SU-DHL-6 (cell line): ENCODE data around the gene MECR.
A peak's percentile ranks its signal among the peaks of the same experiment; 100 is the strongest.

Experiments used
- H2AFZ ChIP-seq: fragments of 200-600 bp; sonication (generic); 2 replicates; pipeline ENCODE4 v1.6.1; 2014; ENCODE audit warnings: low read depth, mild to moderate bottlenecking, moderate library complexity, mixed read lengths, antibody characterized with exemption, low read length; ENCODE audit not compliant: severe bottlenecking
- H3F3A ChIP-seq: fragments of 200-600 bp; shearing (Covaris generic); 2 replicates; pipeline ENCODE4 v1.6.0; 2016; ENCODE audit warnings: antibody characterized with exemption, mild to moderate bottlenecking; ENCODE audit not compliant: insufficient read depth
- H3K27ac ChIP-seq: fragments of 200-600 bp; sonication (generic); 2 replicates; pipeline ENCODE4 v1.5.1; 2016; ENCODE audit warnings: low read depth, mild to moderate bottlenecking, low read length, moderate library complexity, mixed read lengths
- H3K27me3 ChIP-seq: fragments of 200-600 bp; sonication (generic), shearing (Covaris generic); 2 replicates; pipeline ENCODE4 v1.6.0; 2014; ENCODE audit warnings: mild to moderate bottlenecking, low read length
- H3K36me3 ChIP-seq: fragments of 200-600 bp; sonication (generic); 2 replicates; pipeline ENCODE4 v1.6.1; 2014; ENCODE audit warnings: mild to moderate bottlenecking, low read length, mixed read lengths
- H3K4me2 ChIP-seq: fragments of 300-600, 200-600 bp; shearing (Covaris generic), sonication (generic); 2 replicates; pipeline ENCODE4 v1.6.0; 2014; ENCODE audit warnings: low read length, low read depth, mild to moderate bottlenecking; ENCODE audit not compliant: poor library complexity, severe bottlenecking
- H3K4me3 ChIP-seq: fragments of 200-600 bp; sonication (generic); 2 replicates; pipeline ENCODE4 v1.5.1; 2014; ENCODE audit warnings: antibody characterized with exemption, low read length, mild to moderate bottlenecking, mixed read lengths; ENCODE audit not compliant: insufficient read depth, poor library complexity, severe bottlenecking
- H3K79me2 ChIP-seq: fragments of 200-600 bp; sonication (generic); 2 replicates; pipeline ENCODE4 v1.6.1; 2014; ENCODE audit warnings: mild to moderate bottlenecking, low read length, moderate library complexity; ENCODE audit not compliant: insufficient read depth
- H3K9ac ChIP-seq: fragments of 200-600 bp; sonication (generic); 2 replicates; pipeline ENCODE4 v1.7.0; 2014; ENCODE audit warnings: mild to moderate bottlenecking, low read length
- H3K9me2 ChIP-seq: fragments of 200-600 bp; sonication (generic); replicated peaks from 2 replicates; pipeline ENCODE4 v1.6.1; 2014; ENCODE audit warnings: low read length; ENCODE audit not compliant: insufficient read depth
- H3K9me3 ChIP-seq: fragments of 200-600 bp; sonication (generic); 2 replicates; pipeline ENCODE4 v1.6.1; 2014; ENCODE audit warnings: low read length, mixed read lengths; ENCODE audit not compliant: insufficient read depth
- H4K20me1 ChIP-seq: fragments of 200-600 bp; sonication (generic); 2 replicates; pipeline ENCODE4 v1.6.1; 2014; ENCODE audit warnings: low read depth, mild to moderate bottlenecking, antibody characterized with exemption, low read length, moderate library complexity, mixed read lengths
- EZH2phosphoT487 ChIP-seq: fragments of 200-600 bp; sonication (generic), shearing (Covaris generic); conservative IDR thresholded peaks from 2 replicates; pipeline ENCODE4 v1.6.1; 2018; ENCODE audit warnings: mild to moderate bottlenecking, antibody characterized with exemption, low read length, moderate library complexity, mixed read lengths
- TF ChIP-seq, protein P1 (sequence below): fragments of 200-600 bp; sonication (generic); IDR thresholded peaks from one replicate; pipeline ENCODE4 v1.5.1; 2017; ENCODE audit warnings: antibody characterized with exemption, mild to moderate bottlenecking, low read length, moderate library complexity; ENCODE audit not compliant: insufficient read depth, poor library complexity, severe bottlenecking

MECR gene, protein sequence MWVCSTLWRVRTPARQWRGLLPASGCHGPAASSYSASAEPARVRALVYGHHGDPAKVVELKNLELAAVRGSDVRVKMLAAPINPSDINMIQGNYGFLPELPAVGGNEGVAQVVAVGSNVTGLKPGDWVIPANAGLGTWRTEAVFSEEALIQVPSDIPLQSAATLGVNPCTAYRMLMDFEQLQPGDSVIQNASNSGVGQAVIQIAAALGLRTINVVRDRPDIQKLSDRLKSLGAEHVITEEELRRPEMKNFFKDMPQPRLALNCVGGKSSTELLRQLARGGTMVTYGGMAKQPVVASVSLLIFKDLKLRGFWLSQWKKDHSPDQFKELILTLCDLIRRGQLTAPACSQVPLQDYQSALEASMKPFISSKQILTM

DNA sequence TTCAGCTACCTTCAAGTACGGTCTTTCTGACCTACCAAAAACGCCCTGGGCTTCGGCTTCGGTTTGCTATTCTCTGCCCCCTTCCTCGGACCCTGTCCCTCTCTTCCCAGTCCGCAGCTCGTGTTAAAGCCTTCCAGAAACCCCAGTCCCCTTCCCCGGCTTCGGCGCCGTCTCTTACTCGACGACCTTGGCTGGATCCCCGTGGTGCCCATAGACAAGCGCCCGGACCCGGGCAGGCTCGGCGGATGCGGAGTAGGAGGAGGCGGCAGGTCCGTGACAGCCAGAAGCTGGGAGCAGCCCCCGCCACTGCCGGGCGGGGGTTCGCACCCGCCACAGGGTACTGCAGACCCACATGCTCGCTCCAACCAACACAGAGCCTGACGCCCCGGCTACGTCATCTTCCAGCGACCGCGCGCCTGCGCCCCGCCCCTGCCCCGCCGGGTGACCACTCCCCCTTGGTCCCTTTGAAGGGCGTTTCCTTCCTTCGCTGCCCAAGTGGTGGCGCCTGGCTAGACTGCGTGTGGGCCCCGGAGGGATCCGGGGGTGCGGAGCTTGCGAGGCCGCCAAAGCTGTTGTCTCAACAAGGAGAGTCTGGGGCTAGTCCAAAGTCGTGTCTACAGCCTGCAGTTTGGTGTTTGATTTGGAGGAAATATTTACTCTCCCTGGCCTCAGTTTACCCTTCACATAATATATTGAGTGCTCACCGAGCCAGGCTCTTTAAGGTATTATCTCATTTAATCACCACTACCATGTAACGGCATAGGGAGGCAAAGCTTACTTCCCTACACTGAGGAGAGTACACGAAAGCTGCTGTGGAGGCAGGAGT is at the start of gene MECR:
MECR (minus strand) TSS at position 382 of the 826 bp plus-strand sequence; CDS start at position 354, 28 bp downstream.
- H3F3A ChIP-seq, result no peaks in the 10 kb centered on the region

DNA sequence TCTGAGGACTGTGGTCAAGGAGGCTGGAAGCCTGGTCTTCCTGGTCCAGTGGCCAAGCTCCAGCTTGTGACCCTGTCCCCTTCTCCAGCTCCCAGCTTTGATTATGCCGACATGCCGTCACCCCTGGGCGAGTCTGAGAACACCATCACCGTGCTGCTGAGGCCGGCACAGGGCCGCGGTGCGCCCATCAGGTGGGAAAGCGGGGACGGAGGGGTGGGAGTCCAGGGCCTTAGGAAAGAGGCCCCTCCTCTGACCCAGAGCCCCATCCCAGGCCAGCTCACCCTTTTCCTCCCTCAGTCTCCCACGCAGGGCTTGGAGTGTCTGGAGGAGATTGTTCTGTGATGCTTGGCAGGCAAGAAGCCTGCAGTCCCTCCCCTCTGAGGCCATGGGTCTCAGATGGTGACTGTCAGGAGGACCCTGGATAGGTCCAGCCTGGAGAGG is 49.2 kb upstream of the MECR start:
- Histone ChIP-seq H3K79me2 (no peaks in the 10 kb centered on the region), H3K9me2 (no peaks in the 10 kb centered on the region), H2AFZ (no peak overlapping the region), H3K4me2 (no peak overlapping the region), H4K20me1 (no peaks in the 10 kb centered on the region), H3F3A (no peaks in the 10 kb centered on the region), H3K36me3 (no peaks in the 10 kb centered on the region), H3K9ac (no peak overlapping the region), H3K27me3 (no peaks in the 10 kb centered on the region), H3K27ac (no peak overlapping the region), H3K4me3 (no peak overlapping the region), H3K9me3 (no peaks in the 10 kb centered on the region)
- TF ChIP-seq, protein P1, sequence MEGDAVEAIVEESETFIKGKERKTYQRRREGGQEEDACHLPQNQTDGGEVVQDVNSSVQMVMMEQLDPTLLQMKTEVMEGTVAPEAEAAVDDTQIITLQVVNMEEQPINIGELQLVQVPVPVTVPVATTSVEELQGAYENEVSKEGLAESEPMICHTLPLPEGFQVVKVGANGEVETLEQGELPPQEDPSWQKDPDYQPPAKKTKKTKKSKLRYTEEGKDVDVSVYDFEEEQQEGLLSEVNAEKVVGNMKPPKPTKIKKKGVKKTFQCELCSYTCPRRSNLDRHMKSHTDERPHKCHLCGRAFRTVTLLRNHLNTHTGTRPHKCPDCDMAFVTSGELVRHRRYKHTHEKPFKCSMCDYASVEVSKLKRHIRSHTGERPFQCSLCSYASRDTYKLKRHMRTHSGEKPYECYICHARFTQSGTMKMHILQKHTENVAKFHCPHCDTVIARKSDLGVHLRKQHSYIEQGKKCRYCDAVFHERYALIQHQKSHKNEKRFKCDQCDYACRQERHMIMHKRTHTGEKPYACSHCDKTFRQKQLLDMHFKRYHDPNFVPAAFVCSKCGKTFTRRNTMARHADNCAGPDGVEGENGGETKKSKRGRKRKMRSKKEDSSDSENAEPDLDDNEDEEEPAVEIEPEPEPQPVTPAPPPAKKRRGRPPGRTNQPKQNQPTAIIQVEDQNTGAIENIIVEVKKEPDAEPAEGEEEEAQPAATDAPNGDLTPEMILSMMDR, result no peak
- no peak for TF ChIP-seq EZH2phosphoT487

More for the DNA sequence above, at the start of gene MECR:
- Histone ChIP-seq H3K9me2 (no peaks in the 10 kb centered on the region), H3K36me3 (no peaks in the 10 kb centered on the region), H3K27ac (no peak within 1 kb of the TSS), H2AFZ (peak within 1 kb of the TSS; percentile 94), H3K4me3 (peak within 1 kb of the TSS; percentile 82), H4K20me1 (no peaks in the 10 kb centered on the region), H3K9me3 (no peaks in the 10 kb centered on the region), H3K79me2 (peaks cover 13% of the 10 kb centered on the region), H3K9ac (peak within 1 kb of the TSS; percentile 78), H3K27me3 (no peaks in the 10 kb centered on the region), H3K4me2 (peak within 1 kb of the TSS; percentile 82)
- TF ChIP-seq EZH2phosphoT487, result no peak
- TF ChIP-seq, protein P1, result no peak

GRCh38 chr1:29279406-29279805 is 48.7 kb upstream of the MECR start:
- Histone ChIP-seq H3K9me2 (no peaks in the 10 kb centered on the region), H3K36me3 (no peaks in the 10 kb centered on the region), H3K4me3 (no peak overlapping the region), H3K4me2 (no peak overlapping the region), H3K79me2 (no peaks in the 10 kb centered on the region), H3F3A (no peaks in the 10 kb centered on the region), H3K9ac (no peak overlapping the region), H3K27me3 (no peaks in the 10 kb centered on the region), H3K9me3 (no peaks in the 10 kb centered on the region), H2AFZ (no peak overlapping the region), H4K20me1 (no peaks in the 10 kb centered on the region), H3K27ac (no peak overlapping the region)
- TF ChIP-seq, protein P1, result no peak
- TF ChIP-seq EZH2phosphoT487, result no peak
